GM18520 (cell line): Measurements from ENCODE around the gene LHFPL6.
A peak's percentile ranks its signal among the peaks of the same experiment; 100 is the strongest.

Source experiments
- ATAC-seq: cut with Tn5 transposase; IDR thresholded peaks from one replicate; pipeline ENCODE4 v1.9.1; 2021; ENCODE audit not compliant: unreplicated experiment

The LHFPL6 gene

DNA sequence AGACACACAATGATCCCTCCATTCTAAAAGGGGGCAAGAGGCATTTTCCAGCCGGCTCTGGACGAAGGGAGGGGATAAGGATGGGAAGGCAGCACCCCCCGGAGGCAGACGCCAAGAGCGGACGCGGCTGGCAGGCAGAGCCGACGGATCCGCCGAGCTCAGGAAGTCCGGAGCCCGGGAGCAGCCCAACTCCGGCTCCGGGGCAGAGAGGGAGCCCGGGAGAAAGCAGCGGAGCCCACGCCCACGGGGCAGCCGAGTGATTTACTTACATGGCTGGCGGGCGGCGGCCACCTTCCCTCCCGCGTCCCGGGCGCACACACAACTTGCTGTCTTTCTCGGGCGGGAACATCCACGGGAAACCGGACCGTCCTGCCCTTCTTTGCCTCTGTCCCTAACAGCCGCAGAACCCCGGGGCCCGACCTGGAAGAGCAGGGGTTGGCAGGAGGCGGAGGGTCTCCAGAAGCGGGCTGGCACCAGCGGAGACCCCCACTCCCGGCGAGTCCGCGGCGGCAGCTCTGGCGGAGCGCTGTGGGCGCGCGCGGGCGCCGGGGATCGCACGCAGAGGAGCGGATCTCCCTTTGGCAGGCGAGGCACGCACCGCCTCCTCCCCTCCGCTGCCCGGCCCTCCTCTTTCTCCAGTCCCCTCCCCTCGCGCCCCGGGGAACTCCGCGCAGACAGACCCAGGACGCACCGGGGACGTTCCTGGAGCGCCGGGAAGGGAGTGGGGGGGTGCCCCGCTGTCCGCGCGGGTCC, at the start of gene LHFPL6:
LHFPL6 (minus strand) TSS at position 580 of the 753 bp plus-strand sequence.
- ATAC-seq: peak; percentile 75

DNA sequence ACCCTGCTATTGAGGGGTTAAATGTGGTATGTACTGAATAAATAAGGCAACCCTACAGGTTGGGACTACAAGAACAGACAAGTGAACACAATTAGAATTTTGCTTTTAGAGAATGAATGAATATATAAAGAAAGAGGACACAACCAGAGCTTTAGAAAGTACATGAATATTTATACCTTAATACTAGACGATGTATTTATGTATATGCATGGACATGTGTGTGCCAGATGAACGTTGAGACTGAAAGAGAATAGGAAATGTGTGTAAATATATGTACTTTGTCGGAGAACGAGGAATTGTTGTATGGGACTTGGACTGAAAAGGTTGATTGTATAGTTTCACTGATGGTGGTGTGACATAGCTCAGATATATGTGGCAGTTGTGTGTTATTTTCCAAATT, 43.1 kb upstream of the LHFPL6 start:
- no peak for ATAC-seq

DNA sequence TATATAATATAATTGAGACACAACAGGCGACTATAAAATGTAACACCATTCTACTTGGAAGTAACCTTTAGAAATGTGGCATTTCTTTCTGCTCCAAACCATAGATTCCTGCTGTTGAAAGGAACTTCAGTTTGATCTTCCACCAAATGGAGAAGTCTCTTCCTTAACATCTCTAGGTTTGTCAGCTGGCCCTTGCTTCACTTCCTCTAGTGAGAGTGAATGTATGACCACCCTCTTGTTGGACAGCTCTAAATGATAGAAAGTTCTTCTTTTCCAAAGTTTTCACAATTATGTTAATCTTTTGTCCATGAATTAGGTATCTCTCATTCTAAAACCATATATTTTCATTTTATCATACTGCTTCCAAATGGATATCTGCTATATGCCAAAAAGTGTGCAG, 38.7 kb upstream of the LHFPL6 start:
- no peak for ATAC-seq

DNA sequence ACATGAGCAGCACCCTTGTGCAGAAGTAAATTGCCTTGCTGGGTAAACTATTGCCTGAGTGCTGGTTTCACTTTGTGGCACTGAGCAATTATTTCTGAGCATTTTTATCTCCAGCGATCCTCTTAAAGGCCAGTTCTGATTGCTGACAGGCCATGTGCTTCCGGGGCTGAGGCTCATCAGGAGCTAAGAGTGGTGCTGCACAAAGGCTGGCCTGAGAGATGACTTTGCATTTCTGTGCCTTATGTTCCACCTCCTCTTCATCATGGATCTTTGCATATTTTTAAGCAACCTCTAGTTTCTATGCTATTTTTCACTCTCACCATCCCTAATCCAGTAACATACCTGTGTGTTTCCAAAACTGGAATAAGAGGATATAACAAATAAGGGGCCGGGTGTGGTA, 34.9 kb upstream of the LHFPL6 start:
- no peak for ATAC-seq

DNA sequence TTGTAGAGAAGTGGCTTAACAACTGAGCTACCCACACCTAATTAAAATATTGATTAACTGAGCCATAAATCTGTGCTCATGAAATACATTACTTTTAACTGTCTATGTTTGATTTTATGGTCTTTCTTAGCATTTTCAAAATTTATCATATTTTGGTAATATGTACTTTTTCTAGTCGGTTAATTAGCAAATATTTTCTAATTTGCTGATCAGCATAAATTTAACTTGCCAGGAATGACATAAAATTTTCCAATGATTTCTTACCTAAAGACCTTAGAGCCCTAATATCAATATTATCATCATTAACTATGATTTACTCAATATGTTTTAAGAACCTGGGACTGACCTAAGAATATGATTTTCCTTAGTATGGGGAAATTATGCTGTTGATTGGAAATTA, 32.6 kb upstream of the LHFPL6 start:
- no peak for ATAC-seq

DNA sequence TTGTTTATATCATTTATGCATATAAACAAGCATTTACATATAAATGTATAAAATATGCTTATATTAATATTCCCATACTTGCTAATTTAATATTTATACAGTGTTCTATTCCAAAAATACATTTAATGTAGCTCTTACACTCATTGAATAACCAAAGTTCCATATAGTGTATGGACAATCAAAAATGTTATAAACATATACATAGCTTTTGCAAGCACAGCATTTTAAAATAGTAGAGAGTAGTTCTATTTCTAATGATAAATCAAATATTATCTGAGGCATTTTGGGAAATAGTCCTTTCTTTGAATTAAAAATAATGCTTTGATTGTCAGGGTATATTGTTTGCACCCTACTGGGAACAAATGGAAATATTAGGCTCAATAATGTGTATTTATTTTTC, 30.0 kb upstream of the LHFPL6 start:
- ATAC-seq: no peak

DNA sequence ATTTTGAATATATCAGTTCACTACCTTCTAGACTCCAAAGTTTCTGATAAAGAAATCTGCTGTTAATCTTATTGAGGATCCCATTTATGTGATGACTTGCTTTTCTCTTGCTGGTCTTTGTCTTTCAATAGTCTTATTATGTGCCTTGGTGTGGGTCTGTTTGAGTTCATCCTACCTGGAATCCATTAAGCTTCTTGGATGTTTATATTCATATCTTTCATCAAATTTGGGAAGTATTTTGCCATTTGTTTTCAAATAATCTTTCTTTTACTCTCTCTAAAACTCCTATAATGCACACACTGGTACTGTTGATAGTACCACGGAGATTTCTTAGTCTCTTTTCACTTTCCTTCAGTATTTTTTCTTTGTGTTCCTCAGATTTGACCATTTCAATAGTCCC, 28.3 kb upstream of the LHFPL6 start:
- ATAC-seq: no peak

DNA sequence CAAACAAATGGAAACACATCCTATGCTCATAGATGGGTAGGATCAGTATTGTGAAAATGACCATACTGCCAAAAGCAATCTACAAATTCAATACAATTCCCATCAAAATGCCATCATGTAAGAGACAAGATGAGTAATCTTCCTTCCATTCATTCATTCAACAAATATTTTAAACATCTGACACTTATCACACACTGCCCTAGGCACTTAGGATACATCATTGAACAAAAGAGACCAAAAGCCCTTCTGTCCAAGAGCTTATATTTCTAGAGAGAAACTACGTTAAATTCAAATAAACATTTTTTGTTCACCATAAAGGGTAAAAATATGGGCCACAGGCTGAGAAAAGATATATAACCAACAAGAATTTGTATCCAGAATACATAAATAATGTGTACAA, 20.5 kb upstream of the LHFPL6 start:
- no peak for ATAC-seq

DNA sequence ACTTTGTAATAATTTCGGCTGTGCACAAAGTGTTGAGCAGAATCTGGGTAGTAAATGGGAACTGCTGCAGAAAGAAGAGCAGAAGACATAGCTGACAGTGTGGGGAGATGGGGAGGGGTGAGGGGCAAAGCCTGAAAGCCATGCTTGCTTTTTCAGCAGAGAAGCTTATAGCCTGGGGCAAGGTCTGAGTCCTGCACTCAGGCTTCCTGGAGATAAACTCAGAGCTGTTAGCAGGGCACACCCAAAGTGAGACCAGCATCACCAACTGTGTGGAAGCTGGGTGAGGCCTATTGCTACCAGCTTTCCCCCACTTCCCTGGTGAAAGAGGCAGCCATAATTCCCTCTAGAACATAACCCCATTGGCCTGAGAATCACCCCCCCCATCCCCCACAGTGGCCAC, 15.6 kb upstream of the LHFPL6 start:
- ATAC-seq: no peak

DNA sequence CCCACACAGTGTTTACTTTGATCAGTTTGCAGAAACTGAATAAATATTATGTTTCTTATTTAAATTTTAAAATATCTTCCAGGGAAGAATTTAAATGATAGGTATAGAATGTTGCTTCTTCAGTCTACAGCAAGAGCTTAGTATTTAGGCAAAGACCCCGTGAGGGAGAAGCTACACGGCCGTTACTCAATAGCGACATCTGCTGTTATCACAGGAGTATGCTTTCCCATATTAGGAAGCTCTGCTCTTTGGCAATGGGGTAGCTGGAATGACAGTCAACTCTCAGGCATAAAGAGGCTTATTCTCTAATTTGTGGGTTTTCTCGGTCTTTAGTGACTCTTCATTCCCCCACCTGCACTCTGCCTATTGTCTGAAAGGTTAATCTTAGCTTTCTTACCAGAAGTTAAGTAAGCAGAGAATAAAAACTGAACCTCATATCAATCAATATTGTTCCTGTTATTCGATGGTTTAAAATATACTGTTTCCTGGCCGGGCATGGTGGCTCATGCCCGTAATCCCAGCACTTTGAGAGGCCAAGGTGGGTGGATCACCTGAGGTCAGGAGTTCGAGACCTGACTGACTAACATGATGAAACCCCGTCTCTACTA, 13.2 kb upstream of the LHFPL6 start:
- ATAC-seq: no peak

DNA sequence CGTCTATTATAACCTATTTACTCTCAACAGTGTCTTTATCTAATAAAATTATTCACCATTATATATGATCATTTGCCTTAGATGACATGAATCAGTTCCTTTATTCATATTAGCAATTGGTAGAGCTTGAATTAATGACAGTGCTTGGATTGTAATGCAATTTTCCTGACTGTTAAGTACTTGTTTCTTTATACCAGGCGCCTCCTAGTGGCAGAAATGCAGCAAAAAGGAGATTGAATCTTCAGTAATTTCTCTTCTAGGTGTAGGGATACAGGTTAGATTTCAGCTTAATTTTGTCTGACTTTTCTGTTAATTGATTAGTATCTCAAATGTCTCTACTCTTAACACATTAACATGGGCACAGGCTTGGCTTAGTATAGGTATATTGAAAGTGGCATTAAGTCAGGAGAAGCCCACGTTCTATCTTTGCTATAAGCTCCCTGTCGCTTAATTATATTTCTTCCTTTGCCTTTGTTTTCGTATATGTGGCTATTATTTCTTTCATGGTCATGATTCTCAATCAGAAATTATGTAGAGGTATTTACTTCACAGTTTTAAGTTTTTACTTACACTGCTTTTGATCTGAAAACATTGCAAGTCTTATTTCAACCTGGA, 9.1 kb upstream of the LHFPL6 start:
- no peak for ATAC-seq

DNA sequence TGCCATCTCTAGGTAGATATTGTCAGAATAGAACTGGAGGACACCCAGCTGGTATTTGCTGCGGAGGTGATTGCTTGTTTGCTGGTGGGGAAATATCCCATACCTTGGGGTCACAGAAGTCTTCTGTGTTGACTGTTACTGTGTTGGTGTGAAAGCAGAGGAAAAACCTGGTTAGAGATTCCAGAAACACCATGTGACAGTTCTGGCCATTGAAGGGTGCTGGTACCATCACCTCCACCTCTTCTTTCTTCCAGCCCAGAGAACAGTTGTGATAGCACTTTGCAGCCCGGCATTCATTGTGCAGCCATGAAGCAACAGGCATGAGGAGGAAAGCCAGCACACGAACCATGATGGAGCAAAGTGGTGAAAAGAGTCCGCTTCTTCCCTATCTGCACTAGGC, 4.9 kb upstream of the LHFPL6 start:
- no peak for ATAC-seq

DNA sequence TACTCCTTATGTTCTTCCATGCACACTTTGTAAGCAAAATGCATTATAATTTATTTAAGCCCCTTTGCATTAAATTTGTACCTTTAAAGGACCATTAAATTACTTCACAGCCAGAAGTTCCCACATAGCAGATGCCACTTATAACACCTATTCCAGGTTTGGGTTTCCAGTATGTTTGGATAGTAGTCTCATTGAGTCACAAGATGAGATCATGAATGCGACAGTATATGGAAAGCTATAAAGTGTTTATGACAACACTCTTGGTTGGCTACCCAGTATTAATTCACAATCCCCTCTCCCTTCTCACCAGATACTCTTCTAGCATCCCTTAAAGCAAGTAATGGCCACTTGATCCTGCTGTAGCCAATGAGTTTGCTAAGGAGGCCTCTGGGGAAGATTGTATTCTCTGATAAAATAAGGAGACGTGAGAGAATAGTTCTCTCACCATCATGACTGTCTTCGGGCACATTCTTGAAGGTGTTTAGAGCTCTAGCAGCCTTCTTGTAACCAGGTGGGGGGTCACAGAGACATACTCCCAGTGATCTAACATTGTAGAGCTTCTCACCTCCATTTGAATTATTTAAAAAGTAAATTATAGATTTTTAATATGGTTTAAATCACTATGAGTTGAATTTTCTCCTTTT, 2.8 kb upstream of the LHFPL6 start:
- no peak for ATAC-seq

DNA sequence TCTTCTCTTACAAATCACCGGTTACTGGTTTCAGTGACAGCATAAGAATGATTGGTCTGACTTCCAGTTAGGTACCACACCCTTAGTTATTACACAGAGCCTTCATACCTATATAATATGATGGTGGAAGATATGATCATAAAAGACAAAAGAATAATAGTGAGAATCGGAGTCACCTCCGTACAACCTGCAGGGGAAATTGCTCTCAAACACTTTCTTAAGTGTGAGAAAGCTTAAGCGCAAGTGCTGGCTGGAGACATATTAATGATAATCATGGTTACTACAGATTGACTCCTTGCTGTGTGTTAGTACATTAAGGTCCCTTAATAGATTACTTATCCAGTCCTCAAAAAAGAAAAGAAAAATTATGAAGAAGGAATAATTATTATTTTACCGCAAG, 1.8 kb upstream of the LHFPL6 start:
- no peak for ATAC-seq

DNA sequence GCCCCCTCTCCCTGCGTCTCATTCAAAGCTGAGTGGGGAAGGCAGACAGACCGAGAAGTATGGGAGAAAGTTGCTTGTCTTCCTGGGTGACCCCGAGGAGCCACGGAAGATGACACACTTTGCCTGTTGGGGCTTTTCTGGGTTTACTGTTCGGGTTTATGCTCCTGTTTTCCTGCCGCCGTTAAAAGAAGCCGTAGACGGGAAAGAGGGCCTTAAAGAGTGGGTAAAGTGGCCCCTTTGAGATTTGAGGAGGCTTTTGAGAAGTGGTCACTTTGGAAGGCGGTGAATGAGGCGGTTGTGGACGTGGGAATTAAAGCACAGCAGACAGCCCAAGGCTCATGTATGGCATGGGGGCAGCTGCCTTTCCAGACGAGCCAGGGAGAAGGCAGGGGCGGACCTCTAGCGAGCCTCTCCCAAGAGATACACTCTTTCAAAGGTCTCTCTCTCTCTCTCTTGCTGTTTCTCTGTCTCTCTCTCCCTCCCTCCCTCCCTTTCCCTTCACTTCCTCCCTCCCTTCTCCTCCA, 493 bp upstream of the LHFPL6 start:
- no peak for ATAC-seq

DNA sequence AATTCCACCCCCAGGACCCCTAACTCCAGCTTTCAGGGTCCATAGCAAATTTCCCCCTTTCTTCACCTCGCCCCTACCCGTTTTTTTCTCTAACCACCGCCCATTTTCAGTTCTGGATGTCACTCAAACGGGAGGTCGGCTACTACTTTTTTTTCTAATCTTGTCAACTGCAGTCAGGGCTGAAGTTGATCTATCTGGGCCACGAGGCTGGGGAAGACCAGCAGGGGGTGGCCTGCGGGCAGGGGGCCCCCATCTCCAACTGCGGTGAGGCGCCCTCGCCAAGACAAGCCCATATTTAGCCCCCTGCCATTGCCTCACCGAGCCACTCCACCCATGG, 748 bp downstream of the LHFPL6 start:
- no peak for ATAC-seq

DNA sequence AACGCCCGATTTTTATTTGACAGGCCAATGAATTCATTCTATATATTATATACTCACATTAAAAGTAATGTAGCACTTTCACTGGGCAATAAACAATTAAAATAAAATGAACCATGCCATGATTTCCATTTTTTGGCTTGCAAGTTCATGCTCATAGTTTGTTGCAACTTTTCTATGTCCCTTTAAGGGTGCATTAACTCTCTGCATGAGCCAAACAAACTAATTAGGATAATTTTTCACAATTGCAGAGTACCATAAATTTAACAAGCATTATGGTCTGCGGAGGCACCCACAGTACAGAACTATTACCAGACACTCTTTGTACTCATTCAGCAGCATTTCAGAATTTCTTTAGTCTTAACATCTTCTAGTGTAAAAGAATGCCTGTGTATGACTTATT, 1.4 kb downstream of the LHFPL6 start:
- ATAC-seq: no peak

DNA sequence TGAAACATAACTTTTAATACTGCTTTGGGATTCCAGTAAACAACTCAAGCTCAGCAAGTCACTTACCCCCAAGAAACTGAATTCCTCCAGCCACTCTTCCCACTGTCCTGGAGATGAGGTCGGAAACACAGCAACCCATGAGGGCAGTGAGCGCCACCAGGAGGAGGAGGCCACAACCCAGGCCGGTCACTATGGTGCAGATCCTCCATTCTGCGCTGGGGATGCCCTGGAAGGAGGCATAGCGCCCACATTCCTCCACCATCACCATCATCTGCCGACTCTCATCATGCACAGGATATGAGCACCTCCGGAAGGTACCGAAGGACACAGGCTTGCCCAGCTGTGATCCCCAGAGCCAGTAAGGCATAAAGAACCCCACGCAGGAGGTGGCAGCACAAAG, 2.2 kb downstream of the LHFPL6 start:
- ATAC-seq: no peak

DNA sequence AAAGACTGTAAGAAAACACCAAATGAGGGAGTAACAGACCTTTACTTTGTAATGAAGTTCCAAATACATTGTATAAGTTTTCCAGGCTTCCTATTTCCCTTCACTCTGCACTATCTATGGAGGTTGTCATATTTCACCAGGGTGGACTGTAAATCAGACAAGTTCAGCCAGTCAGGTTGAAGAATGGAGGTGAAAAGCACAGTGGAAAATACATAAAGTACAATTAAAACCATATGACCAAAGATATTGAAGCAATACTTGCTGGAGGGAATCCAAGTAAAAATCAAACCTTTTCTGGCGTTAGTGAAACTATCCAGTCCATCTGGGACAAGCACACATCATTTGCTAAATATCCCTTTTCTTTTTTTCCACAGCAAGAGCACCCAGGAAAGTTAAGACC, 3.2 kb downstream of the LHFPL6 start:
- ATAC-seq: no peak

DNA sequence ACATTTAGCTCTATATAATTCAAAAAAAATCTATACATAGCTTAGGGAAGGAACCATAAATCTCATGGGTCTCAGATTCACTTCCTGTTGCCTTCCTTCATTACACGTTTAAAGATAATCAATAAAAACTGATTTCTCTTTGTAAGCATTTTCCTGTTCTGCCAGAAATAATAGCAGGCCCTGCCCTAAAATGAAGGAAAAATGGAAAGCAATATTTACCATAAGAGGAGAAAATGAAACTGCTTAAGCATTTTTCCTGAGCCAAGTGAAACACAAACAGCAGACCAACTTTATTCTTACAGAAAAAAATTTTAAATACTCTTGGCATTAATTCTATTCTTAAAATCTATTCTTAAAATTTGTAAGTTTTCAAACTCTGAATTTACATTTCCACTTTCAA, 4.0 kb downstream of the LHFPL6 start:
- ATAC-seq: no peak

DNA sequence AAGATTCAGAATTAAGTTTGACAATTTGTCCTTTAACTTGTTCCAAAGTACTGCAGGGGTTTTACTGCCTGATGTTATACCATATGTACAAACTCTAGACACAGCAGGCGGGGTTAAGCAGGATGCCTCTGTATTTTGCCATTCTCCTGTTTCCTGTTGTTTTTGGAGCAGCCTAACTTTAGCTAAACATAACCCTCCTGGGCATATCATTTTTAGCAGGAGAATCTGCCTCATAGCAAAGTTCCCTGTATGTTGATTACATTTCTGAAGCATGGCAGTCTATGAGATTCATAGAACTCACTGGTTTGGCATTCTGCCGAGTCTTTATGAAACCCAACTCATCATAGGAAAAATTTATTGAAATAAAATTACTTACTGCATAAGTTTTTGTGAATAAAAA, 5.2 kb downstream of the LHFPL6 start:
- ATAC-seq: no peak

DNA sequence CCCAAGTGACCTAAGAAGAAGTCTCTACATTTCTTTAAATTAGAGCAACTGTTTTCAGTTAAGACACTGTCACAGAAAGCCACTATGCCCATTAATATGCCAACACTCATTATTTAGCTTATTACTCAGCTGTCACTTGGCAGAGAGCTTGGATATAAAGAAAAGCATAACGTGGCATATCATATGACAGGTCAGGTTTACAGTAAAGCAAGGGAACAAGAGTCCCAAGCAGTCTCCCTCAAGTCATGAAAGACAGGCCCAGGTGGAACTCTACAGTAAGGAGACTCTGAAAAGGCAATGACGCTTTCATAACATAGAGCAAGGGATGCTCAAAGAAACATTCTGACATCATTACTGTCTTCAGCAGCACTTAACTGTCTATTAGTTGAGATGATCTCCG, 6.3 kb downstream of the LHFPL6 start:
- no peak for ATAC-seq
